ENCODE data around the gene COL4A1.

DNA sequence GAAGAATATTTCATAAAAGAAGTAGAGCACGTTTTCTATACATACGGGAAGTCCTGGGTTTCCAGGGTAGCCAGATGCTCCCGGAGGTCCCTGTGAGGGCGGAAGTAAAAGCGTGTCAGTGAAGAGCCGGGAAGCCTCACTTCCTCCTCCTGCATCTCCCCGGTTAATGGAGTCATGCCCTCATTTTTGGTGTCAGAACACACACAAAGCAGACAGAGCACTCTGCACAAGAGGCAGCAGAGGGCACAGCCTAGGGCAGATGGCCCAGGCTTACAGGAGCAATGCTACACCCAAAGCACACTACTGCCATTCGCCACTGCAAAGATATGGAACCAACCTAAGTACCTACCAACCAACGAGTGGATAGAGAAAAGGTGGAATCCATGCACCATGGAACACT, 94.4 kb downstream of the COL4A1 start:
- TF ChIP-seq EZH2 (IDR thresholded peaks at IDR 0.05; ENCODE audit: insufficient read depth, poor library complexity, severe bottlenecking): no peak
- no peak for TF ChIP-seq EZH2phosphoT487 (IDR thresholded peaks at IDR 0.05; ENCODE audit: insufficient read depth, low read depth)

Measured in GM23248 (cell line).